Stomach (tissue), 9 donors: ENCODE data around the gene KLF13. TPM values are rescaled to one million over a fixed set of nuclear protein-coding genes. Genes with fewer than 3 reads are reported as not detected.

ENCODE experiments used
- DNase-seq, 2 donors: peaks; one replicate each; pipeline versions ENCODE4 v3.0.0 to v3.0.0-alpha.2; 2013 to 2019
- H3K27ac ChIP-seq, 5 donors: fragments of 200-600 bp in 4 of 5; sonication (generic) in 4 of 5; one replicate each; pipeline ENCODE4 v1.5.1; 2013 to 2019; ENCODE audit warnings: mild to moderate bottlenecking in 1 of 5, moderate library complexity in 1 of 5
- H3K27me3 ChIP-seq, 3 donors: fragments of 200-600 bp; sonication (generic); one replicate each; pipeline ENCODE4 v1.5.1; 2017 to 2019; ENCODE audit warnings: mixed run types in 1 of 3
- H3K36me3 ChIP-seq, 4 donors: fragments of 200-600 bp; sonication (generic); 1 replicate in 3 of 4; 2 replicates in 1 of 4; pipeline ENCODE4 v1.5.1; 2016 to 2019
- H3K4me1 ChIP-seq, 4 donors: fragments of 200-600 bp; sonication (generic); one replicate each; pipeline ENCODE4 v1.5.1; 2016 to 2019
- H3K4me3 ChIP-seq, 4 donors: fragments of 200-600 bp; sonication (generic) in 3 of 4; one replicate each; pipeline ENCODE4 v1.5.1; 2016 to 2019; ENCODE audit warnings: mild to moderate bottlenecking in 1 of 4
- H3K9me3 ChIP-seq, 4 donors: fragments of 200-600 bp; sonication (generic); one replicate each; pipeline ENCODE4 v1.5.1; 2016 to 2019
- EP300 ChIP-seq: sonication (generic); formaldehyde crosslinking; IDR thresholded peaks from one replicate; pipeline ENCODE4 v1.6.1; 2017; ENCODE audit warnings: antibody characterized with exemption
- POLR2A ChIP-seq, 4 donors: fragments of 450-650 bp; IDR thresholded peaks; one replicate each; pipeline ENCODE4 v1.6.1; 2016; ENCODE audit warnings: antibody characterized with exemption in 4 of 4, control low read depth in 2 of 4, mild to moderate bottlenecking in 1 of 4, moderate library complexity in 1 of 4
- POLR2AphosphoS5 ChIP-seq, 3 donors: sonication (generic); formaldehyde crosslinking; IDR thresholded peaks; one replicate each; pipeline ENCODE4 v1.6.1; 2016; ENCODE audit warnings: antibody characterized with exemption in 3 of 3
- WGBS, 5 donors: extraction: QIAGEN DNeasy Blood & Tissue Kit in 3 of 5; methylation state at CpG; one replicate each; pipeline versions ENCODE4 v1.1.5 to v1.1.7; 2013 to 2018; 5-methylcytosine and 5-hydroxymethylcytosine counted together
- intact Hi-C: fragments of 100-400 bp; cut with DNase I; formaldehyde crosslinking; loops from one replicate; pipeline ENCODE4 v1.15.1; 2023; ENCODE audit warnings: low total_unique reads
- polyA plus RNA-seq, 3 donors: library from polyadenylated mRNA; stranded (reverse); fragments of 200-250 nt; gene quantifications; one replicate each; pipeline ENCODE4 v1.2.3, GENCODE V29; 2013
- total RNA-seq, 5 donors: library from RNA; depleted of rRNA; stranded (reverse); fragments of >200 nt; gene quantifications; one replicate each; pipeline versions ENCODE4 v1.1.0 to v1.2.3, GENCODE V29; 2014 to 2016
- TF ChIP-seq, protein P1 (sequence below), 7 experiments: fragments of 450-650 bp in 4 of 7; fragments of 200-600 bp in 3 of 7; sonication (generic) in 3 of 7; IDR thresholded peaks; one replicate each; pipeline ENCODE4 v1.5.1; 2016 to 2019; ENCODE audit warnings: antibody characterized with exemption in 7 of 7, control low read depth in 2 of 7, mild to moderate bottlenecking in 1 of 7
- donor health status: healthy with polysubstance abuse.
- donor health status: Bipolar disorder and iron deficiency.
- donor health status: healthy.

KLF13 gene
- total and polyA plus RNA-seq, 8 donors: 9.3 to 74.0 (median 33.3) TPM

DNA sequence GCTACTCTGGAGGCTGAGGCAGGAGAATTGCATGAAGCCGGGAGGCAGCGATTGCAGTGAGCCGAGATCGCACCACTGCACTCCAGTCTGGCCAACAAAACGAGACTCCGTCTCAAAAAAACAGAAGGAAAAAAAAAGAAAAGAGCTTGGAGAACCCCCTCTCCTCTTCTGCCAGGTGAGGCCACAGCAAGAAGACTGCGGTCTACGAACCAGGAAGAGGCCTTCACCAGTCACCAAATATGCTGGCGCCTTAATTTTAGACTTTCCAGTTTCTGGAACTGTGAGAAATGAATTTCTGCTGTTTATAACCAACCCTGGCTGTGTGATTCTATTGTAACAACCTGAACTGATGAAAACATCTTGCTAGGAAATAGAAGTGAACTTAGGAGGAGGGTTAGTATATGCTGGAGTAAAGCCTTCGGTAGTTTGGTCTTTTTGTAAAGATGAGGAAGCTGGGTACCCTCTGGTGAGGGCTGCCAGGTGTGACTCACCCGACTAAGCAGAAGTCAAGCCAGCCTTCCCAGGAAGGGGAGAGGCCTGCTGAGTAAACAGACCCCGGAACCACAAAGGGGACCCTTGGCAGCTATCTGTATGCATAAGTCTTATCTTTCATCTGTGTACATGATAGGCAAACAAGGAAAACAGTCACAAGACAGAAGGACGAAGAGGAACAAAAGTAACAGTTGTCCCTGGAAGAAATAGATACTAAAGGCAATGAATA, 78.7 kb downstream of the KLF13 start:
- peak overlapping the region in 1 of 5 donors; percentile 33 for H3K27ac ChIP-seq
- H3K4me3 ChIP-seq: no peak overlapping the region
- peaks cover 0 to 8% (median 3%) of the 10 kb centered on the region in 4 donors for H3K9me3 ChIP-seq
- no peaks in the 10 kb centered on the region for H3K27me3 ChIP-seq
- peaks cover 0 to 20% (median 6%) of the 10 kb centered on the region in 4 donors for H3K4me1 ChIP-seq
- no peaks in the 10 kb centered on the region for H3K36me3 ChIP-seq
- TF ChIP-seq EP300: no peak
- peak in 1 of 3 donors; percentile 48 for TF ChIP-seq POLR2AphosphoS5 (IDR thresholded peaks at IDR 0.05)
- no peak for TF ChIP-seq POLR2A (IDR thresholded peaks at IDR 0.05)
- TF ChIP-seq, protein P1, sequence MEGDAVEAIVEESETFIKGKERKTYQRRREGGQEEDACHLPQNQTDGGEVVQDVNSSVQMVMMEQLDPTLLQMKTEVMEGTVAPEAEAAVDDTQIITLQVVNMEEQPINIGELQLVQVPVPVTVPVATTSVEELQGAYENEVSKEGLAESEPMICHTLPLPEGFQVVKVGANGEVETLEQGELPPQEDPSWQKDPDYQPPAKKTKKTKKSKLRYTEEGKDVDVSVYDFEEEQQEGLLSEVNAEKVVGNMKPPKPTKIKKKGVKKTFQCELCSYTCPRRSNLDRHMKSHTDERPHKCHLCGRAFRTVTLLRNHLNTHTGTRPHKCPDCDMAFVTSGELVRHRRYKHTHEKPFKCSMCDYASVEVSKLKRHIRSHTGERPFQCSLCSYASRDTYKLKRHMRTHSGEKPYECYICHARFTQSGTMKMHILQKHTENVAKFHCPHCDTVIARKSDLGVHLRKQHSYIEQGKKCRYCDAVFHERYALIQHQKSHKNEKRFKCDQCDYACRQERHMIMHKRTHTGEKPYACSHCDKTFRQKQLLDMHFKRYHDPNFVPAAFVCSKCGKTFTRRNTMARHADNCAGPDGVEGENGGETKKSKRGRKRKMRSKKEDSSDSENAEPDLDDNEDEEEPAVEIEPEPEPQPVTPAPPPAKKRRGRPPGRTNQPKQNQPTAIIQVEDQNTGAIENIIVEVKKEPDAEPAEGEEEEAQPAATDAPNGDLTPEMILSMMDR (IDR thresholded peaks at IDR 0.05): no peak
- peak; percentile 40 to 68 for DNase-seq
- intact Hi-C loops: loop anchor here (10.0 kb wide), 1 partner anchor 79 kb away; no protein-coding TSS in a partner anchor
- 61 to 72% (median 69%) methylated on average over 13 of the region's 13 CpGs for WGBS, 5 donors

DNA sequence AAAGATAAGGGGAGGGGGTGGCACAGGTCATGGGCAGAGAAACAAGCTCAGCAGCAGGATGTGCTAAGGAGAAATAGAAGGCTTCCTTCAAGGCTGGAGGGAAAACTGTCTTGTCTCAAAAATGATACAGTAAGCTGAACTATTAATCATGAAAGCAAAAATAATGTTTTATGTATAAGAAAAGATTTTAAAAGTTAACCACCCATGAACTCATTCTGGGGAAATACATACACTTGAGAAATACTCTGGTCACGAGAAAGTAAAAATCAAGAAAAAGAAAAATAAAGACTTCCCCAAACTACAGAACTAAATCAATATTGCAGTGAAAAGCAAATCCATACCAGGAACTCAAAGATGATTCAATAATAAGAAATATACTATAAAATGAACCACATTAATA, 80.7 kb downstream of the KLF13 start:
- no peak for TF ChIP-seq POLR2A (IDR thresholded peaks at IDR 0.05)
- WGBS, 5 donors: 82 to 96% (median 94%) methylated on average over 1 of the region's 1 CpG
- H3K36me3 ChIP-seq: no peaks in the 10 kb centered on the region
- no peaks in the 10 kb centered on the region for H3K27me3 ChIP-seq
- no peak overlapping the region for H3K27ac ChIP-seq
- peaks cover 0 to 20% (median 6%) of the 10 kb centered on the region in 4 donors for H3K4me1 ChIP-seq
- DNase-seq: no peak
- H3K4me3 ChIP-seq: no peak overlapping the region
- intact Hi-C loops: loop anchor here (10.0 kb wide), 1 partner anchor 77 kb away; no protein-coding TSS in a partner anchor
- peaks cover 0 to 8% (median 3%) of the 10 kb centered on the region in 4 donors for H3K9me3 ChIP-seq

DNA sequence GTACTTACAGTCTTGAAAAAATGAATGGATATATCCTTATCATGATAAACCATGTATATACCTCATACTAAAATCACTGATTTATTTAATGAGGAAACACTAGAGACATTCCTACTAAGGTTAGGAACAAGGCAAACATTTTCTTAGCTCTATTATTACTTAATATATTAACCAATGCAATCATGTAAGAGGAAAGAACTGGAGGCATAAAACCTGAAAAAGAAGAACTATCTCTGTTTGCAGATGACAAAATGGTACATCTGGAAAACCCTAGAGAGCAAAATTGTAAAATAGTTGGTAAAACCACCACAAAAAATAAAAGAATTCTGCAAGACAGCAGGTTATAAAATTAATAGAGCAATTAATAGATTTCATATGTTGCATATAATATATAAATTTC, 81.2 kb downstream of the KLF13 start:
- Histone ChIP-seq H3K27me3 (no peaks in the 10 kb centered on the region), H3K27ac (no peak overlapping the region), H3K4me3 (no peak overlapping the region), H3K9me3 (peaks cover 0 to 8% (median 3%) of the 10 kb centered on the region in 4 donors), H3K4me1 (peaks cover 0 to 20% (median 6%) of the 10 kb centered on the region in 4 donors), H3K36me3 (no peaks in the 10 kb centered on the region)
- intact Hi-C loops: loop anchor here (10.0 kb wide), 1 partner anchor 77 kb away; no protein-coding TSS in a partner anchor
- TF ChIP-seq POLR2A (IDR thresholded peaks at IDR 0.05) (no peak), POLR2AphosphoS5 (IDR thresholded peaks at IDR 0.05) (no peak), EP300 (no peak)
- TF ChIP-seq, protein P1 (IDR thresholded peaks at IDR 0.05): no peak
- DNase-seq: no peak

DNA sequence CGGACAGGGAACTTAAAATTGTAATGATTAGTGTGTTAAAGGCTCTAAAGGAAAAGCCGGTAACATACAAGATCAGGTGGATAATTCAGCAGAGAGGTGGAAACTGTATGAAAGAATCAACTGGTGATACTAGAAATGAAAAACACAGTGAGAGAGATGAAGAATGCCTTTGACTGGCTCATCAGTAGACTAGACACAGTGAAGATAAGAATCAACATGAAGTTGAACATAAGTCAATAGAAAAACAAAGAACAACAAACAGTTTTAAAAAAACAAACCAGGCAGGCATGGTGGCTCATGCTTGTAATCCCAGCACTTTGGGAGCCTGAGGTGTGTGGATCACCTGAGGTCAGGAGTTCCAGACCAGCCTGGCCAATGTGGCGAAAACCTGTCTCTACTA, 82.1 kb downstream of the KLF13 start:
- intact Hi-C loops: loop anchor here (10.0 kb wide), 1 partner anchor 76 kb away; no protein-coding TSS in a partner anchor
- peaks cover 0 to 8% (median 3%) of the 10 kb centered on the region in 4 donors for H3K9me3 ChIP-seq
- H3K4me1 ChIP-seq: peaks cover 0 to 20% (median 6%) of the 10 kb centered on the region in 4 donors
- DNase-seq: no peak
- no peak overlapping the region for H3K27ac ChIP-seq
- TF ChIP-seq, protein P1 (IDR thresholded peaks at IDR 0.05): no peak
- TF ChIP-seq POLR2A (IDR thresholded peaks at IDR 0.05) (no peak), POLR2AphosphoS5 (IDR thresholded peaks at IDR 0.05) (no peak), EP300 (no peak)
- no peaks in the 10 kb centered on the region for H3K36me3 ChIP-seq
- no peaks in the 10 kb centered on the region for H3K27me3 ChIP-seq
- WGBS, 5 donors: 93 to 97% (median 96%) methylated on average over 3 of the region's 3 CpGs
- H3K4me3 ChIP-seq: no peak overlapping the region

DNA sequence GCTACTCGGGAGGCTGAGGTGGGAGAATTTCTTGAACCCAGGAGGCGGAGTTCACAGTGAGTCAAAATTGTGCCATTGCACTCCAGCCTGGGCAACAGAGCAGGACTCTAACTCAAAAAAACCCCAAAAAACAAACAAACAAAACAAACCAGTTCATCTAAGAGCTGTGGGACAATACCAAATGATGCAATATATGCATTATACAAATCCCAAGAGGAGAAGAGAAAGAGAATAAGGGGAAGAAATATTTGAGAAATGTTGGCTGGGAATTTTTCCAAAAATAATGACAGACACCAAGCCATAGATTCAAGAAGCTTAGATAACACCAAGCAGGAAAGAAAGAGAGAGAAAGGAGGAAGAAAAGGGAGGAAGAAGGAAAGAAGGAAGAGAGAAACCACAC, 82.5 kb downstream of the KLF13 start:
- Histone ChIP-seq H3K36me3 (no peaks in the 10 kb centered on the region), H3K27me3 (no peaks in the 10 kb centered on the region), H3K9me3 (peaks cover 0 to 8% (median 3%) of the 10 kb centered on the region in 4 donors), H3K4me3 (no peak overlapping the region), H3K4me1 (peaks cover 0 to 20% (median 6%) of the 10 kb centered on the region in 4 donors), H3K27ac (no peak overlapping the region)
- 87 to 98% (median 98%) methylated on average over 2 of the region's 2 CpGs for WGBS, 5 donors
- TF ChIP-seq EP300: no peak
- TF ChIP-seq POLR2AphosphoS5 (IDR thresholded peaks at IDR 0.05): no peak
- TF ChIP-seq, protein P1 (IDR thresholded peaks at IDR 0.05): no peak
- TF ChIP-seq POLR2A (IDR thresholded peaks at IDR 0.05): no peak
- intact Hi-C loops: loop anchor here (10.0 kb wide), 1 partner anchor 76 kb away; no protein-coding TSS in a partner anchor
- DNase-seq: no peak
